ENCODE data around the gene PCED1B. TPM values are rescaled to one million over a fixed set of nuclear protein-coding genes. Genes with fewer than 3 reads are reported as not detected.

PCED1B gene
- total RNA-seq, 2 experiments from 2014 or later: 117 to 119 TPM

- TF ChIP-seq CTCF (IDR thresholded peaks at IDR 0.05): no peak
- H3K27me3 Mint-ChIP-seq: no peaks in the 10 kb centered on the region
- CTCF ChIA-PET: interaction anchor here (0.9 to 3.0 kb wide), 3 partner anchors 9 to 54 kb away, joined by 3 to 14 read pairs (median 4); no protein-coding TSS in a partner anchor
- POLR2A ChIA-PET: interaction anchor here (0.7 kb wide), 2 partner anchors 22 to 118 kb away, joined by 3 to 4 read pairs; no protein-coding TSS in a partner anchor
- intact Hi-C loops (cut with micrococcal nuclease): no loop called here
- no peak overlapping the region for H3K4me3 Mint-ChIP-seq
- ATAC-seq: no peak
- no peak for DNase-seq
- no peaks in the 10 kb centered on the region for H3K9me3 Mint-ChIP-seq
- H3K36me3 Mint-ChIP-seq (ENCODE audit: low read depth): peaks cover 35% of the 10 kb centered on the region
- H3K4me1 Mint-ChIP-seq (ENCODE audit: low read depth): peaks cover 37% of the 10 kb centered on the region
- H3K27ac Mint-ChIP-seq: no peak overlapping the region
Measured at GRCh38 chr12:47075192-47076084, 4.0 kb upstream of the PCED1B start.

- TF ChIP-seq CTCF (IDR thresholded peaks at IDR 0.05): no peak
- CTCF ChIA-PET: interaction anchor here (1.9 to 3.7 kb wide), 4 partner anchors 7 to 320 kb away, joined by 4 to 20 read pairs (median 14); no protein-coding TSS in a partner anchor
- Mint-ChIP-seq H3K27ac (no peak overlapping the region), H3K9me3 (no peaks in the 10 kb centered on the region), H3K27me3 (no peaks in the 10 kb centered on the region), H3K4me3 (peak overlapping the region; percentile 92), H3K36me3 (ENCODE audit: low read depth) (peaks cover 35% of the 10 kb centered on the region), H3K4me1 (ENCODE audit: low read depth) (peaks cover 52% of the 10 kb centered on the region)
- intact Hi-C loops (cut with micrococcal nuclease): no loop called here
- DNase-seq (no peak), ATAC-seq (no peak)
- POLR2A ChIA-PET: interaction anchor here (0.8 to 10.4 kb wide), 2 partner anchors 135 to 318 kb away, joined by 3 to 170 read pairs; no protein-coding TSS in a partner anchor
Measured at GRCh38 chr12:47077206-47078085, 2.0 kb upstream of the PCED1B start.

- ChIA-PET POLR2A (interaction anchor here (0.8 to 10.4 kb wide), 5 partner anchors 35 to 318 kb away, joined by 3 to 170 read pairs (median 3); no protein-coding TSS in a partner anchor), CTCF (interaction anchor here (0.6 to 3.7 kb wide), 8 partner anchors 7 to 320 kb away, joined by 3 to 20 read pairs (median 4); no protein-coding TSS in a partner anchor)
- TF ChIP-seq CTCF (IDR thresholded peaks at IDR 0.05): no peak
- DNase-seq: no peak
- Mint-ChIP-seq H3K9me3 (no peaks in the 10 kb centered on the region), H3K27ac (no peak overlapping the region), H3K36me3 (ENCODE audit: low read depth) (peaks cover 37% of the 10 kb centered on the region), H3K4me1 (ENCODE audit: low read depth) (peaks cover 58% of the 10 kb centered on the region), H3K4me3 (peak overlapping the region; percentile 92), H3K27me3 (no peaks in the 10 kb centered on the region)
- intact Hi-C loops (cut with micrococcal nuclease): no loop called here
- ATAC-seq: no peak
Measured at GRCh38 chr12:47078086-47078395, 1.4 kb upstream of the PCED1B start.

- intact Hi-C loops (cut with micrococcal nuclease): no loop called here
- Mint-ChIP-seq H3K4me3 (peak overlapping the region; percentile 92), H3K4me1 (ENCODE audit: low read depth) (peaks cover 66% of the 10 kb centered on the region), H3K36me3 (ENCODE audit: low read depth) (peaks cover 37% of the 10 kb centered on the region), H3K27me3 (no peaks in the 10 kb centered on the region), H3K27ac (peak overlapping the region; percentile 97), H3K9me3 (no peaks in the 10 kb centered on the region)
- ATAC-seq (peak; percentile 55), DNase-seq (peak; percentile 68)
- ChIA-PET POLR2A (interaction anchor here (0.8 to 10.4 kb wide), 10 partner anchors 9 to 319 kb away, joined by 3 to 170 read pairs (median 4); no protein-coding TSS in a partner anchor), CTCF (interaction anchor here (0.6 to 3.7 kb wide), 13 partner anchors 8 to 319 kb away, joined by 3 to 20 read pairs (median 4); no protein-coding TSS in a partner anchor)
- TF ChIP-seq CTCF (IDR thresholded peaks at IDR 0.05): no peak
Measured at GRCh38 chr12:47078733-47079467, 521 bp upstream of the PCED1B start.
